SJSA1 (cell line): ENCODE data around the gene IGSF22. TPM values are rescaled to one million over a fixed set of nuclear protein-coding genes. Genes with fewer than 3 reads are reported as not detected.

ENCODE experiments used
- DNase-seq, 2 experiments: peaks; one replicate each; pipeline ENCODE4 v3.0.0-alpha.2; 2015 to 2020; ENCODE audit warnings: low spot score in 2 of 2, low read depth in 1 of 2
- H3K27ac ChIP-seq: fragments of 250-450 bp; sonication (Bioruptor Pico); 2 replicates; pipeline ENCODE4 v1.5.1; 2020; ENCODE audit warnings: mild to moderate bottlenecking, moderate library complexity
- H3K27me3 ChIP-seq: fragments of 250-450 bp; sonication (Bioruptor Pico); replicated peaks from 2 replicates; pipeline ENCODE4 v1.5.1; 2020; ENCODE audit warnings: mild to moderate bottlenecking, moderate library complexity
- H3K36me3 ChIP-seq: fragments of 250-450 bp; sonication (Bioruptor Pico); 2 replicates; pipeline ENCODE4 v1.5.1; 2020; ENCODE audit warnings: mild to moderate bottlenecking
- H3K4me1 ChIP-seq: fragments of 250-450 bp; sonication (Bioruptor Pico); replicated peaks from 2 replicates; pipeline ENCODE4 v1.6.1; 2021; ENCODE audit warnings: mild to moderate bottlenecking
- H3K4me3 ChIP-seq: fragments of 250-450 bp; sonication (Bioruptor Pico); 2 replicates; pipeline ENCODE4 v1.5.1; 2020; ENCODE audit warnings: mild to moderate bottlenecking
- H3K9me3 ChIP-seq: fragments of 250-450 bp; sonication (Bioruptor Pico); replicated peaks from 2 replicates; pipeline ENCODE4 v1.5.1; 2020; ENCODE audit warnings: mild to moderate bottlenecking
- total RNA-seq: library from RNA; depleted of rRNA; stranded (reverse); fragments of >200 nt; shearing (Covaris generic); gene quantifications from 2 replicates; pipeline ENCODE4 v1.2.3, GENCODE V29; 2014

IGSF22 gene
- total RNA-seq, 1 experiment from 2014 or later, result not detected

DNA sequence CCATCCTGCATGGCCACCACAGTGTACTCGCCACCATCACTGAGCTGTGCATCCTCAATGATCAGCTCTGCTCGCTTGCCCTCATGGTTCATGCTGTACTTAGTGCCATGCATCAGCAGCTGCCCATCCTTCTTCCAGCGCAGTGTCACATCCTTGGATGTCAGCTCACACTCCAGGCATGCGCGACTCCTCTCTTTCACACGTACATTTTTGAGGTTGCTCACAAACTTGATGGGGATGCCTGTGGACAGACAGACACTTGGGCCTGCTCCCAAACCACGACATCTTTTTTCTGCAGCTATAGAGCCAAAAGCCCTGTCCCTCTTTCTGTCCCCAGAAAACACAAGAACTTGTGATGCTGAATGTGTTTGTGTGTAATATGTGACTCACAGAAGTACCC, 10.5 kb downstream of the IGSF22 start:
- Histone ChIP-seq H3K4me3 (no peak overlapping the region), H3K36me3 (no peaks in the 10 kb centered on the region), H3K9me3 (no peaks in the 10 kb centered on the region), H3K4me1 (no peaks in the 10 kb centered on the region), H3K27ac (no peak overlapping the region), H3K27me3 (no peaks in the 10 kb centered on the region)
- no peak for DNase-seq

- no peak for DNase-seq
- no peak overlapping the region for H3K27ac ChIP-seq
- no peaks in the 10 kb centered on the region for H3K4me1 ChIP-seq
- no peaks in the 10 kb centered on the region for H3K9me3 ChIP-seq
- H3K4me3 ChIP-seq, result no peak overlapping the region
- no peaks in the 10 kb centered on the region for H3K36me3 ChIP-seq
- H3K27me3 ChIP-seq, result no peaks in the 10 kb centered on the region
Measured at GRCh38 chr11:18714443-18714780, 11.6 kb downstream of the IGSF22 start.

GRCh38 chr11:18713646-18714442, 12.1 kb downstream of the IGSF22 start:
- H3K36me3 ChIP-seq, result no peaks in the 10 kb centered on the region
- no peak overlapping the region for H3K4me3 ChIP-seq
- H3K9me3 ChIP-seq, result no peaks in the 10 kb centered on the region
- H3K27me3 ChIP-seq, result no peaks in the 10 kb centered on the region
- DNase-seq, result no peak
- no peak overlapping the region for H3K27ac ChIP-seq
- no peaks in the 10 kb centered on the region for H3K4me1 ChIP-seq

DNA sequence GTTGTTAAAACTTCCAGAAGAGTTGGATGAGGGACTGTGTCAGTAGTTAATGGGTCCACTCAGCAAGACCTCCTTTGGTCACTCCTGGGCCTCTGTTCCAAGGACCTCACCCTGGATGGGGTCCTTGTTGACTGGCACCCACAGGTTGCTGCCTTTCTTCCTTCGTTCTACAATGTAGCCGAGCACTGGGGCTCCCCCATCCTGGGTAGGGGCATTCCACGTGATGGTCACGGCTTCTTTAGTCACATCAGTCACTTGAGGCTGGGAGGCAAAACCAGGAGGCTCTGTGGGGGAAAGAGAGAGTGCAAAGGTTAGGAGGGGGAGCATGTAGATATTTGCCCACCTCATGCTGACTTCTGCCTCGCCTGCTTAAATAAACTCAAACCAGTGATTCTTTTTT, 15.4 kb downstream of the IGSF22 start:
- no peaks in the 10 kb centered on the region for H3K36me3 ChIP-seq
- H3K4me1 ChIP-seq, result peaks cover 4% of the 10 kb centered on the region; the same call in 1 of the 2 replicates
- H3K4me3 ChIP-seq, result no peak overlapping the region
- H3K27ac ChIP-seq, result no peak overlapping the region
- H3K27me3 ChIP-seq, result no peaks in the 10 kb centered on the region
- H3K9me3 ChIP-seq, result no peaks in the 10 kb centered on the region
- DNase-seq, result no peak

DNA sequence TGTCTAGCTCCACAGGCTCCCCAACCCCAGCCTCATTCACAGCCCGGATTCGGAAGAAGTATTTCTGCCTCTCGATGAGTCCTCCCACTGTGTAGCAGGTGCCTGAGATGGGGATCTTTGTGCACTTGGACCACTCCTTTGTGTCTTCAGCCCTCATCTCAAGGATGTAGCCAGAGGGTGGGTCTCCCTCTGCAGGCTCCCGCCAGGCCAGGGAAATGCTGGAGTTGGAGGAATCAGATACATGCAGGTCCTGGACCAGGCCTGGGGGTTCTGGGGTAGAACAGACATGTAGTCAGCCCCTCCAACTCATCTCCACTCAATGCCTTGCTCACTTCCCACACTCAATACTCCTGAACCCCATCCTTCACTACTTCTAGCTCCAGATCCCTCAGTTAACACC, 16.6 kb downstream of the IGSF22 start:
- DNase-seq, result no peak
- no peaks in the 10 kb centered on the region for H3K27me3 ChIP-seq
- H3K4me3 ChIP-seq, result no peak overlapping the region
- no peaks in the 10 kb centered on the region for H3K36me3 ChIP-seq
- H3K4me1 ChIP-seq, result peaks cover 4% of the 10 kb centered on the region; the same call in 1 of the 2 replicates
- no peak overlapping the region for H3K27ac ChIP-seq
- no peaks in the 10 kb centered on the region for H3K9me3 ChIP-seq

- no peak for DNase-seq
- H3K4me1 ChIP-seq, result peaks cover 4% of the 10 kb centered on the region; the same call in 1 of the 2 replicates
- H3K9me3 ChIP-seq, result no peaks in the 10 kb centered on the region
- H3K36me3 ChIP-seq, result no peaks in the 10 kb centered on the region
- no peak overlapping the region for H3K4me3 ChIP-seq
- H3K27me3 ChIP-seq, result no peaks in the 10 kb centered on the region
- no peak overlapping the region for H3K27ac ChIP-seq
Measured at GRCh38 chr11:18707811-18708340, 18.1 kb downstream of the IGSF22 start.

DNA sequence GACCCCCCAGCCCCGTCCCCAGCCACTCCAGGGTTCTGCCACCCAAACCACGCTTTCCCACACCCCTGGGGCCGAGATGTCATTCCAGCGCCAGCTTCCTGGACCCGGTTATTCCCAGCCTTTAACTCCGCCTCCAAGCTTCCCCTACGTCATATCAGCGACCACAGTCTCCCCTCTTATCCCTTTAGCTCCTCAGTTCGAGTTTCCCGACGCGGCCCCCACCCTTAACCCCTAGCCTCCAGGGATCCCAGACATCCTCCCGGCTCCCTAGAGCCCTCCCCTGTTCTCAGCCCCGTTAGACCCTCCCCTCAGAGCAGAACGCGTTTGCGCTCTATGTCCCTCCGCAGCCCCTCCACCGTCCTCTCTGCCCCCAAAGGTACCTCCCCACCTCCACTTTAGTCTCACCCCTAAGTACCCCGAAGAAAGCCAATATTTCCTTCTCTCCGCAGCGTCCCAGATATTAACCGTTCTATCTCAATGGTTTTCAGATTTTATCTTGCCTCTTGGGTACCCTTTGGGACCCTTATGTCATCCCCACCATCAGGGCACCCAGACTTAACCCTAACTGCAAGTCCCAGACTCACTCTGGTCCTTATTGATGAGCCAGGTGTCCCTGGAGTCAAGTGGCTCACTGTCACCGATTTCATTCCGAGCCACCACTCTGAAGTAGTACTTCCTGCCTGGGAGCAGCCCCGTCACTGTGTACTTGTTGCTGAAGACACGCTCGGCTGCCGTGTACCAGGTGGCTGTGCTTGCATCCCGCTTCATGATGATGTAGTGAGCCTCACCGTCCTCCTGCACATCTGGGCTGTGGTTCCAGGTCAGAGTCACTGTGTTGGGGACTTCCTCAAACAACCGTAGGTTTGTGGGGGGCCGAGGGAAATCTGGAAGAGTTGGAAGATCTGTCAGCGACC, 19.4 kb downstream of the IGSF22 start:
- Histone ChIP-seq H3K36me3 (no peaks in the 10 kb centered on the region), H3K4me3 (peak overlapping the region; percentile 15; the same call in 1 of the 2 replicates), H3K9me3 (no peaks in the 10 kb centered on the region), H3K27ac (no peak overlapping the region), H3K4me1 (peaks cover 4% of the 10 kb centered on the region; the same call in 1 of the 2 replicates), H3K27me3 (no peaks in the 10 kb centered on the region)
- DNase-seq, result no peak

- DNase-seq, result no peak
- peak overlapping the region; percentile 21; the same call in 1 of the 2 replicates for H3K4me3 ChIP-seq
- H3K27ac ChIP-seq, result no peak overlapping the region
Measured at GRCh38 chr11:18705651-18706281, 20.2 kb downstream of the IGSF22 start.

GRCh38 chr11:18704698-18705097, 21.3 kb downstream of the IGSF22 start:
- peaks cover 4% of the 10 kb centered on the region; the same call in 1 of the 2 replicates for H3K4me1 ChIP-seq
- no peaks in the 10 kb centered on the region for H3K27me3 ChIP-seq
- no peaks in the 10 kb centered on the region for H3K36me3 ChIP-seq
- no peak for DNase-seq
- no peak overlapping the region for H3K27ac ChIP-seq
- no peaks in the 10 kb centered on the region for H3K9me3 ChIP-seq
- H3K4me3 ChIP-seq, result no peak overlapping the region

More at GRCh38 chr11:18705651-18706281, 20.2 kb downstream of the IGSF22 start:
- H3K9me3 ChIP-seq, result no peaks in the 10 kb centered on the region
- H3K27me3 ChIP-seq, result no peaks in the 10 kb centered on the region
- no peaks in the 10 kb centered on the region for H3K36me3 ChIP-seq
- H3K4me1 ChIP-seq, result peaks cover 4% of the 10 kb centered on the region; the same call in 1 of the 2 replicates

DNA sequence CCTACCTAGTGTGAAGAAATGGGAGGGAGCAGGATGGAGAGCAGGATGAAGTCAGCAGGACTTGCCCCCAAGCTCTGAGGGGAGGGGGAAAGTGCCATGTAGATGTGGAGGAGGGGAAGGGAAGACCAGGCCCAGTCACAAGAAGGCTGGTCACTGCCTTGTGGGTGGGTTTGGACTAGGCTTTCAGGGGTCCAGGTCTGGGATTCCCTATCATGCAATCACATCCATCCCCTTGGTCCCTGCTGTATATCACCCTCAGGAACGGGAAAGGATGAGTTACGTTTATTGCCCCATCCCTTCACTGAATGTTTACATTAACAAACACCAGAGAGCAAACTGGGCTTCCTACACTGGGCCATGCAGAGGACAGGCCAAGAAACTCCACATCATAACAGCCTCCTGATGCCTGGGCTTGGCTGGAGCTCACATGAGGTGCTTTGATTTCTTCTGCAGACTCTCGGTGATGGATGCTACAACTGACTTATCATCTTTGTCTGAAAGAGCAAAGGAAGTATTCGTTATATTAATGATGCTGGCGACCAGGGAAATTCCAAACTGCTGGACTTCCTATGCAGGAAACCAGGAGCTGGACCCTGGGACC, 21.8 kb downstream of the IGSF22 start:
- Histone ChIP-seq H3K36me3 (no peaks in the 10 kb centered on the region), H3K4me1 (peaks cover 4% of the 10 kb centered on the region; the same call in 1 of the 2 replicates), H3K27ac (no peak overlapping the region), H3K4me3 (no peak overlapping the region), H3K27me3 (no peaks in the 10 kb centered on the region), H3K9me3 (no peaks in the 10 kb centered on the region)
- no peak for DNase-seq

DNA sequence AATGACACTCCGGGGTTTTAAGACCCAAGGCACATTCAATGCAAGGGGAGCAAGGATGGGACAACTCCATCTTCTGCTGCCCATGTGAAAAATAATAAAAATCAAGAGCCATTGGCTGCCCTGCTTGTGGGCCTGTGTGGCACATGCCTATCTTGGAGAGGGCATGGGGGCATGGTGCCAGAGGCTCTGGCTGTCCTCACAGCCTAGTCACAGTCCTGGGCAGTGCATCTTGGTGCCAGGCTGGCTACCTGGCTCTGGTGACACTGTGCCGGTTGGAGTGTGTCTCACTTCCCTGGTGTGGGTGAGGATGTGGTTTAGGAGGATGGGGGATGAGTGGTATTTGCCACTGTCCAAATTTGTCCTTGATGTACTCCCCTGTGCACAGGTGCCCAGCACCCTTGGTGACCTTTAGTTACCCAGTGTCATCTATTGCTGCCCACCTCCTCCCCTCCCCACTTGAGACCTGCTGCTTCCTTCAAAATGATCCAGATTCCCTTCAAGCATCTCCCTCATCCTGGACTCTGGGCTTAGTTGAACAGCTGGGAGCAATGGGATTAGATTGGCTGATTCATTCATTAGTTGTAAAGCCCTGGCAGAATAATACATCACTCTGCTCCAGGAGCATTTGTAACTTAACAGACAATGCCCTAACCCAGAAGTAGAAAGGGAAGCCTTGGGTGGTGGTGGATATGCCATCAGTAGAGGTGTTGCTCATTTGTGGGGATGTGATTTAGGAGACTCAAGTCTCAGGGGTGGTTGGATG, 22.8 kb downstream of the IGSF22 start:
- Histone ChIP-seq H3K36me3 (no peaks in the 10 kb centered on the region), H3K9me3 (no peaks in the 10 kb centered on the region), H3K4me1 (peaks cover 7% of the 10 kb centered on the region; the same call in 1 of the 2 replicates), H3K4me3 (no peak overlapping the region), H3K27me3 (no peaks in the 10 kb centered on the region), H3K27ac (no peak overlapping the region)
- DNase-seq, result no peak

DNA sequence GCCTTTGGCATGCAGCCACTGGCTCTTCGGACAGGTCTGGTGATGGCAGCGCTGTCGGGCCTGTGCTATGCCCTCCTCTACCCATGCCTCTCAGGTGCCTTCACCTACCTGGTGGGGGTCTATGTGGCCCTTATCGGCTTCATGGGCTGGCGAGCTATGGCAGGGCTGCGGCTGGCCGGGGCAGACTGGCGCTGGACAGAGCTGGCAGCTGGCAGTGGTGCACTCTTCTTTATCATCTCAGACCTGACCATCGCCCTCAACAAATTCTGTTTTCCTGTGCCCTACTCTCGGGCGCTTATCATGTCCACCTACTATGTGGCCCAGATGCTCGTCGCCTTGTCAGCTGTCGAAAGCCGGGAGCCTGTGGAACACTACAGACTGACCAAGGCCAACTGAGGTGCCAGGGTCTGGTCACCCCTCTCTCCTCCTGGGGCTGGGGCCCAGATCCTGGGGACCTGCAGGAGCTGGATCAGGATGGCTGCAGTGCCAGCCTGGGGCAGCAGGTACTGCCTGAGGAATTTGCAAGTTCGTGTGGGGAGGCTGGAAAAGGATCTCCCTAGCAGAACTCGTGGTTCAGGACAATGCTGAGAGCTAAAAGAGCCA, 24.3 kb downstream of the IGSF22 start:
- Histone ChIP-seq H3K4me1 (peaks cover 8% of the 10 kb centered on the region; the same call in 1 of the 2 replicates), H3K27ac (no peak overlapping the region), H3K4me3 (no peak overlapping the region), H3K27me3 (no peaks in the 10 kb centered on the region), H3K36me3 (no peaks in the 10 kb centered on the region), H3K9me3 (no peaks in the 10 kb centered on the region)
- DNase-seq, result no peak
